ENCODE data around the gene PTPRF.
"Not testable (repeated sequence)": the region's sequence is repeated elsewhere in the genome, so short reads cannot be mapped to it uniquely, and the experiment has no call there.

Gene PTPRF

DNA sequence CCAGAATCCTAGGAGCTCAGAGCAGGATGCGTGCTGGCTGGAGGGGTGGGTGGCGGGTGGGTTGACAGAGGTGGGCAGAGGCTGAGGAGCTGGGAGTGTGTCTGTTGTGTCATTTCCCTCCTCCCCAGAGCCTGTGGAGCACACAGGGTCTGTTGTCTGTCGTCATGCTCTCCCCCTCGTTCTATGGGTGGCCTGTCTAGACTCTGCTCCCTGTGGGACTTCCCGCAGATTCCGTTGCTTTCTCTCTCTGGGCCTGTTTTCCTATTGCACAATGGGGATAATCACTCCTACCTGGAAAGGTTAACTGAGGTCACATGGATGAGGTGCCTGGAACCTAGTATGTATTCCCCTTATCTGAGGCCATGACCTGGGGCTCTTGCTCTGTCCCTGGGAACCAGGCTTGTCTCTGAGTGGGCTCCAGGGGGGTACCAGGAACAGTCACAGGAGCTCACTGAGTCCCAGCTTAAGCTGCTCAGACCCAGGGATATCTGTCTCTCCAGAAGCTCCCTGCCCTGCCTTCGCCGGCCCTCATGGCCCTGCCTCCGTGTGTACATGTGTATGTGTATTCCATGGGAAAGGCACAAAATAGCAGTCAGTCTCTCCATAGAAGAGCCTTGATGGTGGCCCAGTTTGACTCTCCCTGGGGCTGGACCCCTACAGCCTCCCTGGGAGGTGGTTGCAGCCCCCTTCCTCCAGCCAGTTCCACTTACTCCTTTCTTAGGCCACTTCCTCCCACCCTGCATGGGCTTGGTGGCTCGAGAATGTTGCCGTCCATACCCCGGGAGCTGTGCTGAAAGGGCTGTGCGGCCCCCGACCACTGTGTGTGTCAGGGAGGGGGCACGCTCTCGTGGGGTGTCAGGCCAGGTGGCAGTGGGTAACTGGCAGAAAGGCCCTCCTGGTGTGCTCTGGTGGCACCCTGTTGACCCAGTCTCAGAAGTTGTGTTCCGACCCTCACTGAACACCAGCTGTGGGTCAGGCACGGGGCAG, 17.9 kb downstream of the PTPRF start:
- H3K9me3 ChIP-seq (ENCODE audit: severe bottlenecking) = no peaks in the 10 kb centered on the region
- no peak overlapping the region for H3K27ac ChIP-seq
- peaks cover 38% of the 10 kb centered on the region for H3K36me3 ChIP-seq
- H3K4me3 ChIP-seq (ENCODE audit: low read depth, low read length) = no peak overlapping the region
- TF ChIP-seq, protein P1, sequence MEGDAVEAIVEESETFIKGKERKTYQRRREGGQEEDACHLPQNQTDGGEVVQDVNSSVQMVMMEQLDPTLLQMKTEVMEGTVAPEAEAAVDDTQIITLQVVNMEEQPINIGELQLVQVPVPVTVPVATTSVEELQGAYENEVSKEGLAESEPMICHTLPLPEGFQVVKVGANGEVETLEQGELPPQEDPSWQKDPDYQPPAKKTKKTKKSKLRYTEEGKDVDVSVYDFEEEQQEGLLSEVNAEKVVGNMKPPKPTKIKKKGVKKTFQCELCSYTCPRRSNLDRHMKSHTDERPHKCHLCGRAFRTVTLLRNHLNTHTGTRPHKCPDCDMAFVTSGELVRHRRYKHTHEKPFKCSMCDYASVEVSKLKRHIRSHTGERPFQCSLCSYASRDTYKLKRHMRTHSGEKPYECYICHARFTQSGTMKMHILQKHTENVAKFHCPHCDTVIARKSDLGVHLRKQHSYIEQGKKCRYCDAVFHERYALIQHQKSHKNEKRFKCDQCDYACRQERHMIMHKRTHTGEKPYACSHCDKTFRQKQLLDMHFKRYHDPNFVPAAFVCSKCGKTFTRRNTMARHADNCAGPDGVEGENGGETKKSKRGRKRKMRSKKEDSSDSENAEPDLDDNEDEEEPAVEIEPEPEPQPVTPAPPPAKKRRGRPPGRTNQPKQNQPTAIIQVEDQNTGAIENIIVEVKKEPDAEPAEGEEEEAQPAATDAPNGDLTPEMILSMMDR (IDR thresholded peaks at IDR 0.05; ENCODE audit: low read depth, low read length) = no peak
- no peaks in the 10 kb centered on the region for H3K27me3 ChIP-seq (ENCODE audit: insufficient read depth, low read depth, severe bottlenecking)
- DNase-seq = no peak

DNA sequence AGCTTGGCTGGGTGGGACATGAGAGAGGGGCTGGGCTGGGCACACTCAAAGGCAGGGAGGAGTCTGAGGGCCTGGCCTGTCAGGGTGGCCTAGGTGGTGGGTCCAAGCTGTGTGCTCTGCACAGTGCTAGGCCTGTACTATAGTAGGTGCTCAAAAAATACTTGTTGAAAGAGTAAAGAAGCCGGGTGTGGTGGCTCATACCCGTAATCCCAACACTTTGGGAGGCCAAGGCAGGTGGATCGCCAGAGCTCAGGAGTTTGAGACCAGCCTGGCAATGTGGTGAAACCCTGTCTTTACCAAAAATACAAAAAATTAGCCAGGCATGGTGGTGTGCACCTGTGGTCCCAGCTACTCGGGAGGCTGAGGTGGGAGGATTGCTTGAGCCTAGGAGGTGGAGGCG, 18.7 kb downstream of the PTPRF start:
- H3K9me3 ChIP-seq (ENCODE audit: severe bottlenecking); H3K4me3 ChIP-seq (ENCODE audit: low read depth, low read length); H3K27me3 ChIP-seq (ENCODE audit: insufficient read depth, low read depth, severe bottlenecking); DNase-seq; H3K27ac ChIP-seq: not testable (repeated sequence)
- H3K36me3 ChIP-seq = peaks cover 46% of the 10 kb centered on the region

DNA sequence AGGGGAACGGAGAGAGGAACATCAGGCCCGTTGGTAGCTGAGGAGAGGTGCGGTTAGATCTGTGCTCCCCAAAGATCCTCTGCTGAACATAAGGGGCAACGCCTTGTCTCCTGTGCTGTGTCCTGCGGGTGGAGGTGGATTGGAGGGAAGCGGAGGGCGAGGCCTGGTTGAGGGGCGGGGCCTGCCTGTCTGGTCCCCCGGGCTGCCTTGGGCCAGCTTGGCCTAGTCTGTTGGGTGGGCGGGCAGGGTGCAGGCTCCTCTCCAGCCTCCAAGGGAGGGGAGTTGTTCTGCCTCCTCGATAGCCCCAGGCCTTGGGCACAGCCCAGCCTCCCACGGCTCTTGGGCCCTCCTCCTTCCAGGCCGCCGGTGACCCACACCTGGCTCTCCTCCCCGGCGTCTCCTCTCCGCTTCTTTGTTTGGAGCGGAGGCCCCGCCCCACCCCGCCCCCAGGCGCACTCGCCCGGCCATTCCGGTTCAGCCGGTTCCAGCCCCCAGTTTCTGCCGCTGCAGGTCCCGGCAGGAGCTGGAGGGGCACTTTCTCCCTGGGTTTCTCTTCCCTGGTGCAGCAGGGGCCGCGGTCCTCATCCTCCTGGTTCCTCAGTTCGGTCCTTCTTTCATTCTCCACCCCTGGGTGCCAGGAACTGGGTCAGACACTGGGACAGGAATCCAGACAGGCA, 19.4 kb downstream of the PTPRF start:
- TF ChIP-seq, protein P1 (IDR thresholded peaks at IDR 0.05; ENCODE audit: low read depth, low read length) = no peak
- Histone ChIP-seq H3K4me3 (ENCODE audit: low read depth, low read length) (no peak overlapping the region), H3K27me3 (ENCODE audit: insufficient read depth, low read depth, severe bottlenecking) (no peaks in the 10 kb centered on the region), H3K9me3 (ENCODE audit: severe bottlenecking) (no peaks in the 10 kb centered on the region), H3K36me3 (peaks cover 51% of the 10 kb centered on the region), H3K27ac (no peak overlapping the region)
- DNase-seq = no peak

DNA sequence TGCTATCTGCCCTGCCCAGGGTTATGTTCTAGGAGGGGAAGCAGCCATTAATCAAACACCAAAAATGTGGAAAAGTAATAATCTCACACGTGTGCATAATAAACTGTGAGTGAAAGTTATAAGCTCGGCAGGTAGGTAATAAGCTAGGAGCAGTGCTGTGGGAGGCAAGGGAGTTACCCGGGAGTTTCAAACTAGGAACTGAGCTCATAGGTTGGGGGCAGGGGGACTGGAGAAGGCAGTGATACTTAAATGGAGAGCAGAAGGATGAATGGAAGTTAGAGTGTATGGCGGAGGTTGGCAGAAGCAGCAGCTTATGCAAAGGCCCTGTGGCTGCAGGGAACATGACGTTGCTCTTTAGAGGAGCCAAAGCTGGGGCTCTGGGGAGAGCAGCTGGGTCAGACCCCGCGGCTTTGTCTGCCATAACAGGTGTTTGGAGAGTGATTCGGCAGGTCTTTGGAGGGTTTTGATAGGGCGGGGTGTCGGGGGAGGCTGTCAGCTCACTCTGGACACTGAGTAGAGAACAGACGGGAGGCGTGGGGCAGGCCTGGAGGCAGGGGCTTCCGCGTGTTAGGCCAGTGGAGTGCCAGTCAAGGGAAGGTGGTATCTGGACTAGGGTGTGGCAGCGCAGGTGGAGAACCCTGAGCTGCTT, 20.0 kb downstream of the PTPRF start:
- no peak overlapping the region for H3K4me3 ChIP-seq (ENCODE audit: low read depth, low read length)
- no peaks in the 10 kb centered on the region for H3K9me3 ChIP-seq (ENCODE audit: severe bottlenecking)
- H3K27me3 ChIP-seq (ENCODE audit: insufficient read depth, low read depth, severe bottlenecking) = no peaks in the 10 kb centered on the region
- TF ChIP-seq, protein P1 (IDR thresholded peaks at IDR 0.05; ENCODE audit: low read depth, low read length) = no peak
- no peak overlapping the region for H3K27ac ChIP-seq
- DNase-seq = no peak
- H3K36me3 ChIP-seq = peaks cover 54% of the 10 kb centered on the region

DNA sequence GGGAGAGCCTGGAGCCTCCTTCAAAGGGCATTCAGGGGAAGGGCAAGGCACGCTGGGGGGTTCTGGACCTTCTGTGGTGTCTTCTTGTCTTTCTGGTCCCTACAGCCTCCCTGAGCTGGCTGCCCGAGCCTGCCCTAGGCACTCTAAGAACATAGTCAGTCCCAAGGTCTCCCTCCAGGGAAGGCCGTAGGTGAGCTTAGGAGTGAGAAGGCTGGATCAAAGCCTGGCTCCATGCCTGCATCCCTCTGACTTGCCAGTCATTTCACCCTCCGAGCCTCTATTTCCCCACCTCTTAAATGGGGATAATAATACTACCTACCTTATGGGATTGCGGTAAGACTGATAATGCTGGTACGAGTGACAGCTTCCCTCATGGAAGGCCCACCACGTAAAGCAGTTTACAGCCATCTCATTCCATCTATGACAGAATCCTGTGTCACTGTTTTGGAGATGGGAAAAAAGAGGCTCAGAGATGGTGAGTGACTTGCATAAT, 20.8 kb downstream of the PTPRF start:
- H3K36me3 ChIP-seq = peaks cover 56% of the 10 kb centered on the region
- TF ChIP-seq, protein P1 (IDR thresholded peaks at IDR 0.05; ENCODE audit: low read depth, low read length) = no peak

More for the DNA sequence above, 20.8 kb downstream of the PTPRF start:
- H3K9me3 ChIP-seq (ENCODE audit: severe bottlenecking) = no peaks in the 10 kb centered on the region
- no peak overlapping the region for H3K4me3 ChIP-seq (ENCODE audit: low read depth, low read length)
- no peaks in the 10 kb centered on the region for H3K27me3 ChIP-seq (ENCODE audit: insufficient read depth, low read depth, severe bottlenecking)
- H3K27ac ChIP-seq = no peak overlapping the region
- no peak for DNase-seq

Measured in WERI-Rb-1 (cell line).